SK-N-SH (cell line): Measurements from ENCODE around the gene ITGA1. TPM values are rescaled to one million over a fixed set of nuclear protein-coding genes. Genes with fewer than 3 reads are reported as not detected.

Source experiments
- CTCF ChIA-PET: fragments of 300-600, 350-600 bp; formaldehyde crosslinking; extraction: SDS; loops from one replicate; lab custom pipeline; 2021; lab: Yijun Ruan, JAX
- POLR2A ChIA-PET: fragments of 350-600 bp; sonication (Branson Sonifier 250); formaldehyde crosslinking; extraction: SDS; loops from one replicate; lab custom pipeline; 2020; ENCODE audit warnings: antibody characterized with exemption, inconsistent platforms; lab: Yijun Ruan, JAX
- DNase-seq: peaks from one replicate; pipeline ENCODE4 v3.0.0; 2012
- H2AFZ ChIP-seq: fragments of 200-600 bp; sonication (generic); 2 replicates; pipeline ENCODE4 v1.8.1; 2016; ENCODE audit warnings: antibody characterized with exemption, mild to moderate bottlenecking, low read depth
- H3F3A ChIP-seq: fragments of 200-600 bp; sonication (generic); replicated peaks from 2 replicates; pipeline ENCODE3; 2016; ENCODE audit warnings: antibody characterized with exemption, mild to moderate bottlenecking; ENCODE audit not compliant: insufficient read depth
- H3K27ac ChIP-seq, 2 experiments: fragments of 200-500 bp in 1 of 2; fragments of 200-600 bp in 1 of 2; sonication (Bioruptor generic) in 1 of 2; sonication (generic), shearing (Covaris generic) in 1 of 2; 2 replicates each; pipeline versions ENCODE4 v1.5.1 to v1.6.1; 2014 to 2016; ENCODE audit warnings: low read depth in 2 of 2, inconsistent platforms in 1 of 2, low read length in 1 of 2, mild to moderate bottlenecking in 1 of 2, mixed read lengths in 1 of 2
- H3K27me3 ChIP-seq: fragments of 200-600 bp; sonication (generic), shearing (Covaris generic); 2 replicates; pipeline ENCODE4 v1.6.1; 2016; ENCODE audit warnings: mixed run types; ENCODE audit not compliant: insufficient read depth
- H3K36me3 ChIP-seq, 2 experiments: fragments of 200-500 bp in 1 of 2; fragments of 200-600 bp in 1 of 2; sonication (Bioruptor generic) in 1 of 2; sonication (generic) in 1 of 2; replicated peaks in 1 of 2; 2 replicates each; pipeline versions ENCODE3 to v1.5.1; 2014 to 2016; ENCODE audit warnings: low read length in 1 of 2, mild to moderate bottlenecking in 1 of 2; ENCODE audit not compliant: insufficient read depth in 2 of 2, control insufficient read depth in 1 of 2
- H3K4me1 ChIP-seq, 2 experiments: fragments of 200-500 bp in 1 of 2; fragments of 200-600 bp in 1 of 2; sonication (Bioruptor generic) in 1 of 2; sonication (generic), shearing (Covaris generic) in 1 of 2; 2 replicates each; pipeline versions ENCODE4 v1.5.1 to v1.6.1; 2014 to 2016; ENCODE audit warnings: low read depth in 1 of 2, low read length in 1 of 2, mixed run types in 1 of 2; ENCODE audit not compliant: insufficient read depth in 2 of 2, control insufficient read depth in 1 of 2
- H3K4me2 ChIP-seq: fragments of 200-600 bp; sonication (generic), shearing (Covaris generic); 2 replicates; pipeline ENCODE4 v1.6.1; 2017; ENCODE audit warnings: mixed run types
- H3K4me3 ChIP-seq, 2 experiments: fragments of 200-500 bp in 1 of 2; fragments of 200-600 bp in 1 of 2; sonication (Bioruptor generic) in 1 of 2; sonication (generic), shearing (Covaris generic) in 1 of 2; 2 replicates each; pipeline versions ENCODE4 v1.5.1 to v1.8.1; 2014 to 2016; ENCODE audit warnings: low read depth in 2 of 2, inconsistent platforms in 1 of 2, low read length in 1 of 2, mild to moderate bottlenecking in 1 of 2, mixed read lengths in 1 of 2, moderate library complexity in 1 of 2
- H3K79me2 ChIP-seq: fragments of 200-600 bp; sonication (generic); 2 replicates; pipeline ENCODE4 v1.8.1; 2017; ENCODE audit warnings: mild to moderate bottlenecking; ENCODE audit not compliant: insufficient read depth
- H3K9ac ChIP-seq: fragments of 200-600 bp; sonication (generic); 2 replicates; pipeline ENCODE4 v1.6.1; 2017; ENCODE audit warnings: mixed run types
- H3K9me2 ChIP-seq: fragments of 200-600 bp; sonication (generic); 2 replicates; pipeline ENCODE4 v1.6.1; 2017; ENCODE audit warnings: mixed run types
- H3K9me3 ChIP-seq: fragments of 200-600 bp; sonication (generic); 2 replicates; pipeline ENCODE4 v1.6.1; 2017; ENCODE audit warnings: mixed run types, mild to moderate bottlenecking, moderate library complexity
- H4K20me1 ChIP-seq: fragments of 200-600 bp; sonication (generic); 2 replicates; pipeline ENCODE4 v1.6.1; 2017; ENCODE audit warnings: mild to moderate bottlenecking, mixed run types; ENCODE audit not compliant: insufficient read depth
- EZH2phosphoT487 ChIP-seq: fragments of 200-600 bp; sonication (generic); IDR thresholded peaks from 2 replicates; pipeline ENCODE4 v1.6.1; 2017; ENCODE audit warnings: low read depth, mixed run types, mild to moderate bottlenecking, antibody characterized with exemption, moderate library complexity, borderline replicate concordance
- FOXM1 ChIP-seq: IDR thresholded peaks from 2 replicates; pipeline ENCODE4 v1.4.0; 2012; ENCODE audit warnings: low read depth, mild to moderate bottlenecking
- MXI1 ChIP-seq: IDR thresholded peaks from 2 replicates; pipeline ENCODE4 v1.6.1; 2012; ENCODE audit warnings: mild to moderate bottlenecking, low read depth, low read length, improper control_type of control experiment
- NRF1 ChIP-seq: IDR thresholded peaks from 2 replicates; pipeline ENCODE4 v1.6.1; 2012; ENCODE audit warnings: low read depth, mild to moderate bottlenecking, low read length
- RAD21 ChIP-seq: IDR thresholded peaks from 2 replicates; pipeline ENCODE4 v1.6.1; 2012; ENCODE audit warnings: mild to moderate bottlenecking, low read length
- SMC3 ChIP-seq: IDR thresholded peaks from 2 replicates; pipeline ENCODE4 v1.6.1; 2012; ENCODE audit warnings: low read depth, low read length, improper control_type of control experiment
- TCF12 ChIP-seq: IDR thresholded peaks from 2 replicates; pipeline ENCODE4 v1.4.0; 2012
- WGBS: methylation state at CpG from one replicate; pipeline ENCODE4 v1.1.6; 2017; ENCODE audit warnings: low lambda C conversion rate; 5-methylcytosine and 5-hydroxymethylcytosine counted together
- polyA plus RNA-seq, 3 experiments: library from polyadenylated mRNA; depleted of rRNA; stranded (reverse); fragments of >200 nt; gene quantifications; 2 replicates each; pipeline ENCODE4 v1.2.3, GENCODE V29; 2012
- TF ChIP-seq, protein P1 (sequence below): IDR thresholded peaks from 2 replicates; pipeline ENCODE4; 2012
- TF ChIP-seq, protein P2 (sequence below): fragments of 200-600 bp; sonication (generic); IDR thresholded peaks from 2 replicates; pipeline ENCODE4 v1.6.1; 2017; ENCODE audit warnings: antibody characterized with exemption, mild to moderate bottlenecking, moderate library complexity
- TF ChIP-seq, protein P3 (sequence below): IDR thresholded peaks from 2 replicates; pipeline ENCODE4 v1.4.0; 2012; ENCODE audit warnings: low read depth, borderline replicate concordance
- TF ChIP-seq, protein P4 (sequence below): fragments of 150-350 bp; IDR thresholded peaks from 2 replicates; pipeline ENCODE4 v1.6.1; 2017; ENCODE audit warnings: antibody characterized with exemption, low read length, low read depth, borderline replicate concordance
- TF ChIP-seq, protein P5 (sequence below): IDR thresholded peaks from 2 replicates; pipeline ENCODE4 v1.4.0; 2012; ENCODE audit warnings: low read depth, borderline replicate concordance

Gene ITGA1
- polyA plus RNA-seq, 1 of the 3 experiments (the other 2 are of a cell fraction), result 7.7 TPM

DNA sequence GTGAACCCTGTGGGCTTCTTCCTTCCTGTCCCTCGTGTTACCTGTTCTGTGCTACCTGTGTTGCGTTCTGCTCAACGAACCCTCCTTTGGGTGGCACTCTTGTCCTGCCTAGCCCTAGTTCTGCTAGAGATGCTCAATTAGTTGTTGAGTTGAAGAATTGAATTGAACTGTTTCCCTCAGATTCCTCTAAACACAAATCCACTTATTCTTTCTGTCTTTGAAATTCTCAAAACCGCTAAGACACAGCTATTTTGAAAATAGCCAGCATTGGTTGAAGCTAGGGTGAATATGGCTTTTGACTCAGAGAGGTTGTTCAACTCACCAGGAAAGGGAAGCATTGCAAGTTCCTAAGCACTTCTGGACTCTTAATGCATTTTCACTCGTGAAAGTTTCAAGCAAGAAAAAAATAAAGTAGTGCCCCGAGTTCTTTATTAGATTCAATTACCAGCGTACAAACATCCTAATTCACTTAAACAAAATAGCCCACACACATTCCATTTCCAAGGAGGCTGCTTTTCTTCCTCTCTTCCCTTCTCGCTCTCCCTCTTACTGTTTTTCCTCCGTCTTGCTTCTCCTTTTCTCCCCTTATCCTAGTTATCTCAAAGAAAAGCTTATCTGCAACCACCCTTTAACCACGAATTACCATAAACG lies 642 bp upstream of the ITGA1 start:
- H3K4me1 ChIP-seq, result peaks cover 5 to 19% of the 10 kb centered on the region in 2 experiments; a peak in 2 of 4 replicates
- CTCF ChIA-PET, result interaction anchor here (0.8 to 2.9 kb wide), 18 partner anchors 12 to 1829 kb away, joined by 3 to 17 read pairs (median 4); no protein-coding TSS in a partner anchor
- DNase-seq, result no peak
- peak overlapping the region; percentile 66; the same call in 1 of the 2 replicates for H3K4me2 ChIP-seq
- H3K36me3 ChIP-seq, result peaks cover 0 to 2% of the 10 kb centered on the region in 2 experiments
- no peaks in the 10 kb centered on the region for H3K27me3 ChIP-seq
- POLR2A ChIA-PET, result interaction anchor here (1.0 to 1.7 kb wide), 2 partner anchors 12 to 47 kb away, joined by 5 to 11 read pairs; no protein-coding TSS in a partner anchor
- H3K27ac ChIP-seq, result peak overlapping the region; percentile 89 to 97; a peak in 3 of 4 replicates
- no peaks in the 10 kb centered on the region for H3K9me3 ChIP-seq
- peaks cover 25% of the 10 kb centered on the region; the same call in 1 of the 2 replicates for H3K79me2 ChIP-seq
- H3K9me2 ChIP-seq, result no peaks in the 10 kb centered on the region
- peaks cover 9% of the 10 kb centered on the region for H3F3A ChIP-seq
- TF ChIP-seq, protein P1, sequence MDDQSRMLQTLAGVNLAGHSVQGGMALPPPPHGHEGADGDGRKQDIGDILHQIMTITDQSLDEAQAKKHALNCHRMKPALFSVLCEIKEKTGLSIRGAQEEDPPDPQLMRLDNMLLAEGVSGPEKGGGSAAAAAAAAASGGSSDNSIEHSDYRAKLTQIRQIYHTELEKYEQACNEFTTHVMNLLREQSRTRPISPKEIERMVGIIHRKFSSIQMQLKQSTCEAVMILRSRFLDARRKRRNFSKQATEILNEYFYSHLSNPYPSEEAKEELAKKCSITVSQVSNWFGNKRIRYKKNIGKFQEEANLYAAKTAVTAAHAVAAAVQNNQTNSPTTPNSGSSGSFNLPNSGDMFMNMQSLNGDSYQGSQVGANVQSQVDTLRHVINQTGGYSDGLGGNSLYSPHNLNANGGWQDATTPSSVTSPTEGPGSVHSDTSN, result no peak
- TF ChIP-seq FOXM1 (no peak), RAD21 (peak; percentile 57), MXI1 (no peak), SMC3 (peak; percentile 15; the same call in 1 of the 2 replicates)
- TF ChIP-seq, protein P2, sequence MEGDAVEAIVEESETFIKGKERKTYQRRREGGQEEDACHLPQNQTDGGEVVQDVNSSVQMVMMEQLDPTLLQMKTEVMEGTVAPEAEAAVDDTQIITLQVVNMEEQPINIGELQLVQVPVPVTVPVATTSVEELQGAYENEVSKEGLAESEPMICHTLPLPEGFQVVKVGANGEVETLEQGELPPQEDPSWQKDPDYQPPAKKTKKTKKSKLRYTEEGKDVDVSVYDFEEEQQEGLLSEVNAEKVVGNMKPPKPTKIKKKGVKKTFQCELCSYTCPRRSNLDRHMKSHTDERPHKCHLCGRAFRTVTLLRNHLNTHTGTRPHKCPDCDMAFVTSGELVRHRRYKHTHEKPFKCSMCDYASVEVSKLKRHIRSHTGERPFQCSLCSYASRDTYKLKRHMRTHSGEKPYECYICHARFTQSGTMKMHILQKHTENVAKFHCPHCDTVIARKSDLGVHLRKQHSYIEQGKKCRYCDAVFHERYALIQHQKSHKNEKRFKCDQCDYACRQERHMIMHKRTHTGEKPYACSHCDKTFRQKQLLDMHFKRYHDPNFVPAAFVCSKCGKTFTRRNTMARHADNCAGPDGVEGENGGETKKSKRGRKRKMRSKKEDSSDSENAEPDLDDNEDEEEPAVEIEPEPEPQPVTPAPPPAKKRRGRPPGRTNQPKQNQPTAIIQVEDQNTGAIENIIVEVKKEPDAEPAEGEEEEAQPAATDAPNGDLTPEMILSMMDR, result peak; percentile 25
- 20% methylated on average over 11 of the region's 11 CpGs for WGBS
- no peaks in the 10 kb centered on the region for H4K20me1 ChIP-seq
- H2AFZ ChIP-seq, result peak overlapping the region; percentile 66
- H3K9ac ChIP-seq, result no peak overlapping the region
- peak overlapping the region; percentile 80 to 87 for H3K4me3 ChIP-seq

DNA sequence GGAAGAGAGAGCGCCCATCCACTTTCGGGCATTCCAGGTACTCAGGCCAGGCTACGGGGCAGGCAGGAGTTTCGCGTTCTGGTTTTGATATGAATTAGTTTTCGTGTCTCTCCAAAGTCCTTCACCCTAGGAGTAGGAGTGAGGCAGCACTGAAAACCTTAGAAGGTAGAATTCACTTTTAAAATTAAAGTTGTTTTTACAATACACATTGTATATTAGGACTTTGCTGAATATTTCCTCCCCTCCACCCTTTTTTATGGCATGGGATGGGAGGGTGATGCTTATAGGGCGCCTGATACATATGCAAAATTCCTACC lies 747 bp downstream of the ITGA1 start:
- WGBS, result 2% methylated on average over 7 of the region's 7 CpGs
- Histone ChIP-seq H2AFZ (peak overlapping the region; percentile 66), H3K9me3 (no peaks in the 10 kb centered on the region), H3K27me3 (no peaks in the 10 kb centered on the region), H3K4me1 (peaks cover 5 to 14% of the 10 kb centered on the region in 2 experiments; a peak in 2 of 4 replicates), H3K9ac (peak overlapping the region; percentile 71), H3F3A (peaks cover 9% of the 10 kb centered on the region), H3K36me3 (peaks cover 0 to 3% of the 10 kb centered on the region in 2 experiments), H3K27ac (peak overlapping the region; percentile 89 to 97), H4K20me1 (no peaks in the 10 kb centered on the region), H3K9me2 (no peaks in the 10 kb centered on the region), H3K4me3 (peak overlapping the region; percentile 80 to 87), H3K79me2 (peaks cover 32% of the 10 kb centered on the region; the same call in 1 of the 2 replicates), H3K4me2 (peak overlapping the region; percentile 66)
- ChIA-PET CTCF (interaction anchor here (1.0 to 2.9 kb wide), 10 partner anchors 11 to 160 kb away, joined by 3 to 17 read pairs (median 6); no protein-coding TSS in a partner anchor), POLR2A (interaction anchor here (1.1 to 1.7 kb wide), 2 partner anchors 11 to 59 kb away, joined by 5 to 11 read pairs; no protein-coding TSS in a partner anchor)
- peak; percentile 26 for DNase-seq
- TF ChIP-seq TCF12, result no peak
- TF ChIP-seq, protein P3, sequence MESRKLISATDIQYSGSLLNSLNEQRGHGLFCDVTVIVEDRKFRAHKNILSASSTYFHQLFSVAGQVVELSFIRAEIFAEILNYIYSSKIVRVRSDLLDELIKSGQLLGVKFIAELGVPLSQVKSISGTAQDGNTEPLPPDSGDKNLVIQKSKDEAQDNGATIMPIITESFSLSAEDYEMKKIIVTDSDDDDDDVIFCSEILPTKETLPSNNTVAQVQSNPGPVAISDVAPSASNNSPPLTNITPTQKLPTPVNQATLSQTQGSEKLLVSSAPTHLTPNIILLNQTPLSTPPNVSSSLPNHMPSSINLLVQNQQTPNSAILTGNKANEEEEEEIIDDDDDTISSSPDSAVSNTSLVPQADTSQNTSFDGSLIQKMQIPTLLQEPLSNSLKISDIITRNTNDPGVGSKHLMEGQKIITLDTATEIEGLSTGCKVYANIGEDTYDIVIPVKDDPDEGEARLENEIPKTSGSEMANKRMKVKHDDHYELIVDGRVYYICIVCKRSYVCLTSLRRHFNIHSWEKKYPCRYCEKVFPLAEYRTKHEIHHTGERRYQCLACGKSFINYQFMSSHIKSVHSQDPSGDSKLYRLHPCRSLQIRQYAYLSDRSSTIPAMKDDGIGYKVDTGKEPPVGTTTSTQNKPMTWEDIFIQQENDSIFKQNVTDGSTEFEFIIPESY, result no peak
- TF ChIP-seq, protein P4, sequence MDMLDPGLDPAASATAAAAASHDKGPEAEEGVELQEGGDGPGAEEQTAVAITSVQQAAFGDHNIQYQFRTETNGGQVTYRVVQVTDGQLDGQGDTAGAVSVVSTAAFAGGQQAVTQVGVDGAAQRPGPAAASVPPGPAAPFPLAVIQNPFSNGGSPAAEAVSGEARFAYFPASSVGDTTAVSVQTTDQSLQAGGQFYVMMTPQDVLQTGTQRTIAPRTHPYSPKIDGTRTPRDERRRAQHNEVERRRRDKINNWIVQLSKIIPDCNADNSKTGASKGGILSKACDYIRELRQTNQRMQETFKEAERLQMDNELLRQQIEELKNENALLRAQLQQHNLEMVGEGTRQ, result no peak
- TF ChIP-seq NRF1, result no peak
- no peak for TF ChIP-seq RAD21
- no peak for TF ChIP-seq EZH2phosphoT487
- TF ChIP-seq, protein P5, sequence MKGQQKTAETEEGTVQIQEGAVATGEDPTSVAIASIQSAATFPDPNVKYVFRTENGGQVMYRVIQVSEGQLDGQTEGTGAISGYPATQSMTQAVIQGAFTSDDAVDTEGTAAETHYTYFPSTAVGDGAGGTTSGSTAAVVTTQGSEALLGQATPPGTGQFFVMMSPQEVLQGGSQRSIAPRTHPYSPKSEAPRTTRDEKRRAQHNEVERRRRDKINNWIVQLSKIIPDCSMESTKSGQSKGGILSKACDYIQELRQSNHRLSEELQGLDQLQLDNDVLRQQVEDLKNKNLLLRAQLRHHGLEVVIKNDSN, result no peak
